Activated T-cell treated with anti-CD3 and anti-CD28 coated beads for 4 hours (primary cell): Measurements from ENCODE around the gene RAI14.
"Not testable (repeated sequence)": the region's sequence is repeated elsewhere in the genome, so short reads cannot be mapped to it uniquely, and the experiment has no call there.

Source experiments
- DNase-seq: peaks from one replicate; pipeline ENCODE4 v3.0.0-alpha.2; 2020

RAI14 gene

GRCh38 chr5:34736445-34737115 is 80.5 kb downstream of the RAI14 start:
- no peak for DNase-seq

GRCh38 chr5:34737731-34738130 is 81.6 kb downstream of the RAI14 start:
- no peak for DNase-seq

GRCh38 chr5:34738381-34738780 is 82.3 kb downstream of the RAI14 start:
- no peak for DNase-seq

GRCh38 chr5:34740389-34740806 is 84.3 kb downstream of the RAI14 start:
- DNase-seq = no peak

- no peak for DNase-seq
These were observed 85.9 kb downstream of the RAI14 start for GRCh38 chr5:34742061-34742460.

- no peak for DNase-seq
These were observed 87.8 kb downstream of the RAI14 start for GRCh38 chr5:34743878-34744277.

GRCh38 chr5:34748431-34748830 is 92.3 kb downstream of the RAI14 start:
- DNase-seq = no peak

GRCh38 chr5:34749431-34749873 is 93.3 kb downstream of the RAI14 start:
- DNase-seq = no peak

GRCh38 chr5:34750206-34750605 is 94.1 kb downstream of the RAI14 start:
- no peak for DNase-seq

- DNase-seq = no peak
These were observed 95.9 kb downstream of the RAI14 start for GRCh38 chr5:34751807-34752736.

GRCh38 chr5:34753236-34753635 is 97.1 kb downstream of the RAI14 start:
- DNase-seq = not testable (repeated sequence)

GRCh38 chr5:34755926-34756325 is 99.8 kb downstream of the RAI14 start:
- no peak for DNase-seq

- no peak for DNase-seq
These were observed 100.9 kb downstream of the RAI14 start for GRCh38 chr5:34756781-34757624.

GRCh38 chr5:34758514-34758913 is 102.4 kb downstream of the RAI14 start:
- DNase-seq = no peak

- not testable (repeated sequence) for DNase-seq
These were observed 103.1 kb downstream of the RAI14 start for GRCh38 chr5:34759213-34759612.

- no peak for DNase-seq
These were observed 109.5 kb downstream of the RAI14 start for GRCh38 chr5:34765662-34766061.

- no peak for DNase-seq
These were observed 111.1 kb downstream of the RAI14 start for GRCh38 chr5:34767180-34767579.

- DNase-seq = no peak
These were observed 114.4 kb downstream of the RAI14 start for GRCh38 chr5:34770486-34770885.

- DNase-seq = no peak
These were observed 114.9 kb downstream of the RAI14 start for GRCh38 chr5:34771076-34771475.

- no peak for DNase-seq
These were observed 116.4 kb downstream of the RAI14 start for GRCh38 chr5:34772267-34773098.

- no peak for DNase-seq
These were observed 118.0 kb downstream of the RAI14 start for GRCh38 chr5:34774139-34774538.

- DNase-seq = not testable (repeated sequence)
These were observed 118.5 kb downstream of the RAI14 start for GRCh38 chr5:34774678-34775077.
